ENCODE results near the gene TGM2.

The TGM2 gene

DNA sequence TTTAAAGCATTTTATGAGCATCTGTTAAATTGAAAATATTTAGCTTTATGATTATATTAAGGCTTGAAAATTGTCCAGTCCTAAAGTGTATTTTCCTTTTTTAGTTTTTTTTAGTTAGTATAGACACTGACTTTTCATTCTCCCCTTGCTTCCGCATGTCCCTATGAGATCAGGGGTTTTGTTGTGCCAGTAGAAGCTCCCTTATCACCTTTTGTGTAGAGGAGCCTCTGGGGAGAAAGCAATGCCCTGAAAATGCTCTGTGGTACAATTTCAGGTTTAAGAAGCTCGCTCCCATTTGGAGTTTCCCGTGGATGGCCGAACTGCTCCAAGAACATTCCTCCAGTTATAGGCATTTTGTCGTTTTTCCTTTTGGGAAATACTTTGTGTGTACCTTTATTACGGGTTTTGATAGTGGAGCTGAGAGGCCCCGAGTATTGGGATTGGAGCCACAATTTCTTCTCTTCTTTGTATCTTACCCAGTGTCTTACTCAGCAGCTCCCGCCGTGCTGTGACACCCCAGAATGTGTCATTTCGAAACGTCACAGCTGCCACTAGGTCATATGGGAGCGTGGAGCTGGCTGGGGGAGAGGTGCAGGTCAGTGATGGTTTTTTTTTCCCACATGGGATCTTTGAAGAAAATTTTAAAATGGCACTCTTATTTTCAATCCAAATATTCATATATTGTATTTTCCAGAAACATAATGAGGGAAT lies 81.6 kb downstream of the TGM2 start:
- TF ChIP-seq, protein P1, sequence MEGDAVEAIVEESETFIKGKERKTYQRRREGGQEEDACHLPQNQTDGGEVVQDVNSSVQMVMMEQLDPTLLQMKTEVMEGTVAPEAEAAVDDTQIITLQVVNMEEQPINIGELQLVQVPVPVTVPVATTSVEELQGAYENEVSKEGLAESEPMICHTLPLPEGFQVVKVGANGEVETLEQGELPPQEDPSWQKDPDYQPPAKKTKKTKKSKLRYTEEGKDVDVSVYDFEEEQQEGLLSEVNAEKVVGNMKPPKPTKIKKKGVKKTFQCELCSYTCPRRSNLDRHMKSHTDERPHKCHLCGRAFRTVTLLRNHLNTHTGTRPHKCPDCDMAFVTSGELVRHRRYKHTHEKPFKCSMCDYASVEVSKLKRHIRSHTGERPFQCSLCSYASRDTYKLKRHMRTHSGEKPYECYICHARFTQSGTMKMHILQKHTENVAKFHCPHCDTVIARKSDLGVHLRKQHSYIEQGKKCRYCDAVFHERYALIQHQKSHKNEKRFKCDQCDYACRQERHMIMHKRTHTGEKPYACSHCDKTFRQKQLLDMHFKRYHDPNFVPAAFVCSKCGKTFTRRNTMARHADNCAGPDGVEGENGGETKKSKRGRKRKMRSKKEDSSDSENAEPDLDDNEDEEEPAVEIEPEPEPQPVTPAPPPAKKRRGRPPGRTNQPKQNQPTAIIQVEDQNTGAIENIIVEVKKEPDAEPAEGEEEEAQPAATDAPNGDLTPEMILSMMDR (IDR thresholded peaks at IDR 0.05; ENCODE audit: low read depth, low read length): no peak
- no peak overlapping the region for H3K4me3 ChIP-seq (ENCODE audit: low read depth, low read length)

DNA sequence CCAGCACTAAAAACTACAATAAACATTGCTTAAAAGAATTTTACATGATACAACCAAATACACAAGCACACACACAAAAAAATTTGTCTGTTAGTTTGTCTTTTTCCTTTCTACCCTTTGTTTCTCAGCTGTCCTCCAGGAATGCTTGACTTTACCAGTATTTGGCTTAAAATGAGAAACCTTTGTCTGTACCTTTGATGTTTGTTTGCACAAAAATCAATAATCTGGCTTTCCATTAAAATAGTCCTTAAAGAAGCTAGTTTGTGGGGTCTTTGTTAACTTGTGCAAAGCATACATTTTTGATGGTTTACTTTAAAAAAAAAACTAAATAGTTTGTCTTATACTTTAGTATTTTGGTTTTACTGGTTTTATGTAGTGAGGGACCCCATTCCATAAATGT lies 82.2 kb downstream of the TGM2 start:
- TF ChIP-seq, protein P1 (IDR thresholded peaks at IDR 0.05; ENCODE audit: low read depth, low read length): no peak

DNA sequence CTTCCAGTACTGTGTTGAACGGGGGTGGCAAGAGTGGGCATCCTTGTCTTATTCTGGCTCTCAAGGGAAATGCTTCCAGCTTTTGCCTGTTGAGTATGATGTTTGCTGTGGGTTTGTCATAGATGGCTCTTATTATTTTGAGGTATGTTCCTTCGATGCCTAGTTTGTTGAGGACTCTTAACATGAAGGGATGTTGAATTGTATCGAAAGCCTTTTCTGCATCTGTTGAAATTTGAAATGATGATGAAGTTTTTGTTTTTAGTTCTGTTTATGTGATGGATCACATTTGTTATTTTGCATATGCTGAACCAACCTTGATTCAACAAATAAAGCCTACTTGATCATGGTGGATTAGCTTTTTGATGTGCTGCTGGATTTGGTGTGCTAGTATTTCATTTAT lies 83.5 kb downstream of the TGM2 start:
- TF ChIP-seq, protein P1 (IDR thresholded peaks at IDR 0.05; ENCODE audit: low read depth, low read length): no peak
- H3K4me3 ChIP-seq (ENCODE audit: low read depth, low read length): no peak overlapping the region

More for the DNA sequence above, 82.2 kb downstream of the TGM2 start:
- H3K4me3 ChIP-seq (ENCODE audit: low read depth, low read length): no peak overlapping the region

- TF ChIP-seq, protein P1 (IDR thresholded peaks at IDR 0.05; ENCODE audit: low read depth, low read length): no peak
- H3K4me3 ChIP-seq (ENCODE audit: low read depth, low read length): no peak overlapping the region
These were observed 85.7 kb downstream of the TGM2 start for GRCh38 chr20:38079353-38079752.

DNA sequence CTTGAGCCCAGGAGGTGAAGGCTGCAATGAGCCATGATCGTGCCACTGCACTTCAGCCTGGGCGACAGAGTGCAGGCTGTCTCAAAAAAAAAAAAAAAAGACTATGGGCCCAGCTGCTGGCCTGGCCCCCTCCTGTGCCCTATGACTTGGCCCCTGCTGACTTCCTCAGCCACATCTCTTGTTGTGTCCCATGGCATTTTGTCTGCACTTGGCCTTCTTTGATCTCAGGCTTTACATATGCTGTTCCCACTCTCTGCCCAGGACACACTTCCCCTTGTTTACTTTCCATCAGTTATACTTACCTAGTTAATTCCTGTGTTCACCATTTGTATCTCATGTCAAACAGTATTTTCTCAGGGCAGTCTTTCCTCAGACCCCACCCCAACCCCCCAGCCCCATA lies 87.0 kb downstream of the TGM2 start:
- TF ChIP-seq, protein P1 (IDR thresholded peaks at IDR 0.05; ENCODE audit: low read depth, low read length): no peak
- no peak overlapping the region for H3K4me3 ChIP-seq (ENCODE audit: low read depth, low read length)

Data from WI38 (cell line).